ENCODE data around the gene MAP3K15. TPM values are rescaled to one million over a fixed set of nuclear protein-coding genes. Genes with fewer than 3 reads are reported as not detected.

MAP3K15 gene
- polyA plus RNA-seq, 3 donors = not detected

- H3K9ac ChIP-seq (ENCODE audit: insufficient read depth, low read length, poor library complexity, severe bottlenecking) = no peak overlapping the region
- DNase-seq = no peak
- H3K4me3 ChIP-seq (replicated peaks in 1 of 3; ENCODE audit: low read depth in 2 of 3, low read length in 3 of 3) = no peak overlapping the region
- no peaks in the 10 kb centered on the region for H3K27me3 ChIP-seq (ENCODE audit: control insufficient read depth in 2 of 2, insufficient read depth in 2 of 2, low read length in 2 of 2)
- H4K20me1 ChIP-seq (ENCODE audit: insufficient read depth, low read length) = no peaks in the 10 kb centered on the region
- H3K9me3 Mint-ChIP-seq = peaks cover 0 to 8% (median 0%) of the 10 kb centered on the region in 7 donors
- TF ChIP-seq CTCF (IDR thresholded peaks at IDR 0.05) = no peak
- H3K27me3 Mint-ChIP-seq (ENCODE audit: low read depth in 3 of 3) = peaks cover 0 to 6% (median 1%) of the 10 kb centered on the region in 3 donors
- 100% methylated on average over 3 of the region's 13 CpGs for WGBS (ENCODE audit: insufficient coverage)
- H3K4me1 ChIP-seq (ENCODE audit: control insufficient read depth in 1 of 2, insufficient read depth in 2 of 2, low read length in 2 of 2) = no peaks in the 10 kb centered on the region
- H2AFZ ChIP-seq (ENCODE audit: insufficient read depth, low read depth, low read length, poor library complexity, severe bottlenecking) = no peak overlapping the region
- H3K36me3 ChIP-seq (replicated peaks in 1 of 2; ENCODE audit: control insufficient read depth in 1 of 2, insufficient read depth in 2 of 2, low read length in 2 of 2) = no peaks in the 10 kb centered on the region
- no peak overlapping the region for H3K4me3 Mint-ChIP-seq
- H3K4me1 Mint-ChIP-seq = no peaks in the 10 kb centered on the region
- H3K9me3 ChIP-seq (replicated peaks in 1 of 2; ENCODE audit: control insufficient read depth in 1 of 2, insufficient read depth in 1 of 2, low read length in 2 of 2) = peaks cover 0 to 3% of the 10 kb centered on the region in 2 donors
- no peak overlapping the region for H3K27ac ChIP-seq (ENCODE audit: low read depth in 1 of 2, low read length in 2 of 2)
- H3K79me2 ChIP-seq (ENCODE audit: insufficient read depth, low read length) = no peaks in the 10 kb centered on the region
- intact Hi-C loops (cut with micrococcal nuclease) = no loop called here
- H3K36me3 Mint-ChIP-seq = no peaks in the 10 kb centered on the region
- H3K4me2 ChIP-seq (replicated peaks; ENCODE audit: extremely low read depth, low read length, poor library complexity, severe bottlenecking) = no peak overlapping the region
- H3K27ac Mint-ChIP-seq = no peak overlapping the region
These were observed 127.1 kb downstream of the MAP3K15 start for GRCh38 chrX:19388064-19388679.

GRCh38 chrX:19386679-19387078 lies 128.6 kb downstream of the MAP3K15 start:
- Histone ChIP-seq H3K4me2 (replicated peaks; ENCODE audit: extremely low read depth, low read length, poor library complexity, severe bottlenecking) (no peak overlapping the region), H3K4me1 (ENCODE audit: control insufficient read depth in 1 of 2, insufficient read depth in 2 of 2, low read length in 2 of 2) (peaks cover 7 to 10% of the 10 kb centered on the region in 2 donors), H2AFZ (ENCODE audit: insufficient read depth, low read depth, low read length, poor library complexity, severe bottlenecking) (no peak overlapping the region), H4K20me1 (ENCODE audit: insufficient read depth, low read length) (no peaks in the 10 kb centered on the region), H3K9me3 (replicated peaks in 1 of 2; ENCODE audit: control insufficient read depth in 1 of 2, insufficient read depth in 1 of 2, low read length in 2 of 2) (peaks cover 0 to 3% of the 10 kb centered on the region in 2 donors), H3K27ac (ENCODE audit: low read depth in 1 of 2, low read length in 2 of 2) (no peak overlapping the region), H3K36me3 (replicated peaks in 1 of 2; ENCODE audit: control insufficient read depth in 1 of 2, insufficient read depth in 2 of 2, low read length in 2 of 2) (no peaks in the 10 kb centered on the region), H3K27me3 (ENCODE audit: control insufficient read depth in 2 of 2, insufficient read depth in 2 of 2, low read length in 2 of 2) (no peaks in the 10 kb centered on the region), H3K79me2 (ENCODE audit: insufficient read depth, low read length) (no peaks in the 10 kb centered on the region), H3K4me3 (replicated peaks in 1 of 3; ENCODE audit: low read depth in 2 of 3, low read length in 3 of 3) (no peak overlapping the region), H3K9ac (ENCODE audit: insufficient read depth, low read length, poor library complexity, severe bottlenecking) (no peak overlapping the region)
- no peak overlapping the region for H3K4me3 Mint-ChIP-seq
- H3K9me3 Mint-ChIP-seq = peaks cover 0 to 8% (median 0%) of the 10 kb centered on the region in 7 donors
- intact Hi-C loops (cut with micrococcal nuclease) = no loop called here
- no peak for TF ChIP-seq CTCF (IDR thresholded peaks at IDR 0.05)
- no peak for DNase-seq
- peak overlapping the region in 1 of 7 donors; percentile 18 for H3K27ac Mint-ChIP-seq
- no peaks in the 10 kb centered on the region for H3K36me3 Mint-ChIP-seq
- peaks cover 1 to 6% (median 1%) of the 10 kb centered on the region in 3 donors for H3K27me3 Mint-ChIP-seq (ENCODE audit: low read depth in 3 of 3)
- peaks cover 8% of the 10 kb centered on the region for H3K4me1 Mint-ChIP-seq
- no CpG with 5 or more reads among the region's 4 CpGs for WGBS (ENCODE audit: insufficient coverage)

Data from CD14-positive monocyte (primary cell).